Measurements from ENCODE around the gene D2HGDH.
"Not testable (repeated sequence)": the region's sequence is repeated elsewhere in the genome, so short reads cannot be mapped to it uniquely, and the experiment has no call there.

Gene D2HGDH

GRCh38 chr2:241768251-241768711 is 33.9 kb downstream of the D2HGDH start:
- DNase-seq (ENCODE audit: low read depth in 2 of 2), result no peak

DNA sequence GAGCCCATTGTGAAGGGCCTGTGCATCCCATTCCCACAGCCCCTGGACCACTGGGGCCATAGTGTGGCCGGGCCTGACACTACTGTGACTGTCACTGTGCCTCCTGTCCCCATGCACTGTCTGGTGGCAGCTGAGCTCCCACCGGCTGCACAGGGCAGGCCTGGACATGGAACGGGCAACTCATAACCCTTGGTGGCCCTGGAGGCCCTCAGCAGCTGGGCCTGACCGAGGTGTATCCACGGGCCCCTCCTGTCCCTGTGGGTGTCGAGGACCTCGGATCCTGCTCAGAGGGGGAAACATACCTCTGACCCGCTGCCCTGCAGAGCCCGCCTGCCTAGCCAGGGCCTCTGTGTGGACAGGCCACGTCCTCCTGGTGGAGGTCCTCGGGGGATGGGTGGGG is 34.4 kb downstream of the D2HGDH start:
- no peak for DNase-seq (ENCODE audit: low read depth in 2 of 2)

DNA sequence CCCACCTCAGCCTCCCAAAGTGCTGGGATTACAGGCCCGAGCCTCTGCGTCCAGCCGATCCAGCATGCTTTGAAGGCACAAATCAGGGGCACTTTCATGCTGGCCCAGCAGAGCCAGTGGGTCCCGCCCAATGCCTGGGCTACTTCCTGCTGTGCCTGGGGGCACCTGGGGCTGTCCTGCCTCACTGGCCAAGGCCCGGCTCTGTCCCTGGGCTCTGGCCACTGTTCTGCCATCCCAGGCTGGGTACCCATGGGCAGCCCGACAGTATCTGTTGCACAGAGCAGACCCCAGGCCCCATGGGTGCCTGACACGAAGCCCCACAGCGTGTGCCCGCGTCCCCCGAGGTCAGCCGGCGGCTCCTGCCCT is 35.4 kb downstream of the D2HGDH start:
- DNase-seq (ENCODE audit: low read depth in 2 of 2), result no peak

GRCh38 chr2:241770185-241770935 is 35.9 kb downstream of the D2HGDH start:
- DNase-seq (ENCODE audit: low read depth in 2 of 2), result no peak

DNA sequence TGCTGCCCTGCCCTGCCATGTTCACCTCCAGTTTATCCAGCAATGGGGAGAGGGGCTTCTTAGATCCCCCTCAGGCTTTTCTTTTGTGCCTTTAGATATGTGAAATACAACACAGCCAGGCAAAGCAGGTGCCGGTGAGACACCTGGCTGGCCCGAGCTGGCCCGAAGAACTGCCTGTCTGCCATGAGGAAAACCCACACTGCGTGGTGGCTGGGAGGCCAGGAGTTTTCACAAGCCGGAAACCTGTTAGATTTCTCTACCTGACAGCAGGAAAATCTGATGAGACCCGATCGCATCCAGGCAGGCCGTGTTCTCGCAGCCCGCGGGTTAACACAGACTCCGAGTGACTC is 36.5 kb downstream of the D2HGDH start:
- no peak for DNase-seq (ENCODE audit: low read depth in 2 of 2)

- no peak for DNase-seq (ENCODE audit: low read depth in 2 of 2)
Measured at GRCh38 chr2:241771286-241772062, 37.0 kb downstream of the D2HGDH start.

DNA sequence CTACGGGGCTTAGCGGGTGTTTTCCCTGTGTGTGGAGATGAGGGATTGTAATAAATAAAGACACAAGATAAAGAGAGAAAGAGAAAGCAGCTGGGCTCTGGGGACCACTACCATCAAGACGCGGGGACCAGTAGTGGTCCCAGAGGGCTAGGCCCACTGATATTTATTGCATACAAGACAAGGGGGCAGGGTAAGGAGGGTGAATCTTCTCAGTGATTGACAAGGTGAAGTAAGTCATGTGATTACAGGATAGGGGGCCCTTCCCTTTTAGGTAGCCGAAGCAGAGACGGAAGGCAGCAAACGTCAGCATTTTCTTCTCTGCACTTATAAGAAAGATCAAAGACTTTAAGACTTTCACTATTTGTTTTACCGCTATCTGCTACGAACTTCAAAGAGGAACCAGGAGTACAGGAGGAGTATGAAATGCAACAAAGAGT is 37.7 kb downstream of the D2HGDH start:
- DNase-seq (ENCODE audit: low read depth in 2 of 2), result no peak

GRCh38 chr2:241773511-241774418 is 39.3 kb downstream of the D2HGDH start:
- no peak for DNase-seq (ENCODE audit: low read depth in 2 of 2)

- DNase-seq (ENCODE audit: low read depth in 2 of 2), result no peak
Measured at GRCh38 chr2:241774419-241775222, 40.2 kb downstream of the D2HGDH start.

- DNase-seq (ENCODE audit: low read depth in 2 of 2), result no peak
Measured at GRCh38 chr2:241775223-241776177, 41.1 kb downstream of the D2HGDH start.

DNA sequence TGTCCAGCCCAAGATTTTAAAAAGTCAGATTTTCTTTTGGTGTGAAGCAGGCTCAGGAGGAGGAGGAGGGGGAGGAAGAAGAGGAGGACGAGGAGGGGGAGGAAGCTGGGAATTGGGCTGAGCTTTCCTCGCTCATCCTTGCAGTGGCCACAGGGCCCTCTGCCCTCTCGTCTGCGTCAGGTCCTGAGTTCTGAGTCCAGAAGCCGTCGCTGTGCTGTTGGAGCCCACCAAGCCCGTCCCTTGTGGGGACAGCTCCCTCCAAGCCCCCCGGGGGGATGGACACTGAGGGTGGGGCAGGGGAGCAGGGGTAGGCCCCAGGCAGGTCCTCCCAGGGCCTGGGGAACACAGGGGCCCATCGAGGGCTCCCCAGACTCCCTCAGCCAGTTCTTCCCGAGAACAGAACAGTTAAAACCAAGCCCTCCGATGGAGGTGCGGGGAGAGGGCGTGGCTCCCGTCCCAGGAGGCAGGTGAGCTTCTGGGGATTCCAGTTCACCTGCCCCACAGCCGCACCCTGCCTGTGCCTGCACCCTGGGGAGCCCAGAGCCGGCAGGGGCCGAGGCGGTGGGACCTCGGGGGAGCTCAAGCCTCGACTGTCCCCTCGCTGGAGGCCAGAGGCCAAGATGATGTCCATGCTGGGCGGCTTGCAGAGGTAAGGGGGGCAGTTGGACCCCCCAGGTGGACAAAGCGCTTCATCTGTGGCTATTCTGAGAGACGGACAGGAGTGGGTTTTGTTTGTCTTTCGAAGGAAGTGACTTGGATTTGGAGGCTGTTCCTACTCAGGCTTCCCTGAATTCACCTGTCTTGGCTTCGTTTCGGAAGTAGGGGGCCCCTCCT is 42.1 kb downstream of the D2HGDH start, which contains the start of gene GAL3ST2:
Gene GAL3ST2, plus strand, starts transcription at position 487 of the 834 bp plus-strand sequence. Its CDS starts 134 bp downstream, at position 621.
- no peak for DNase-seq (ENCODE audit: low read depth in 2 of 2)

- DNase-seq (ENCODE audit: low read depth in 2 of 2), result no peak
Measured at GRCh38 chr2:241777170-241777685, 42.8 kb downstream of the D2HGDH start.

GRCh38 chr2:241777686-241778627 is 43.5 kb downstream of the D2HGDH start:
- no peak for DNase-seq (ENCODE audit: low read depth in 2 of 2)

DNA sequence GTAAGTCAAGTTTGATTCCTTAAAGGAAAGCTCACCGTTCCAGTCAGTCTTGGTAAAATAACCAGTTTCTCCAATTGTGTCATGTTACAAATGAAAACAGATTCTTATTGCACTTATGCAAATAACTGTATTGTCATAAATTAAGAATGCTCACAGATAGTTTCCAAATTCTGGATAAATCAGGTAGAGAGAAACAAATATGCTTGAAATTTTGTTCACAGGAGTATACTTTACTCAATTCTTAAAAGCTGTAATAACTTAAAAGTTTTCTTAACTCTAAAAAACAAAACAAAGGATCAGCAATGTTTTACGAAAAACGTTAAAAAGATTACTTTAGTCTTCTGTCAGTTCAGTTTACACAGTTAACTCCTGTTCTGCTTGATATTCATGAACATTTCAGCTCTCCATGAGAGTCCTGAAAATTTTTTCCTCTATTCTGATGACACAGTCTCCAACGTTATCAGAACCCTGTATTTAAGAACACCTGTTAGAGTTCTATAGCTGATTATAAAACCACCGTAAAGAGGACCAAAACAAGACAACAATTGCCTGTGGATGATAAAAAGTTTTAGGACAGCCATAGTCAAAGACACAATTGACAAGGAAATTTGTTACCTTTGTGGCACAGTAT is 46.6 kb downstream of the D2HGDH start:
- no peak for DNase-seq (ENCODE audit: low read depth in 2 of 2)

GRCh38 chr2:241782053-241782452 is 47.6 kb downstream of the D2HGDH start:
- DNase-seq (ENCODE audit: low read depth in 2 of 2), result not testable (repeated sequence)

GRCh38 chr2:241788135-241788534 is 53.7 kb downstream of the D2HGDH start:
- no peak for DNase-seq (ENCODE audit: low read depth in 2 of 2)

- DNase-seq (ENCODE audit: low read depth in 2 of 2), result no peak
Measured at GRCh38 chr2:241788572-241788971, 54.1 kb downstream of the D2HGDH start.

All from stimulated activated CD8-positive, alpha-beta memory T cell treated with anti-CD3 and anti-CD28 coated beads, Interleukin-2, amount 100 ng/mL, for 1 hour (primary cell).